ENCODE data around the gene FAM193B. TPM values are rescaled to one million over a fixed set of nuclear protein-coding genes. Genes with fewer than 3 reads are reported as not detected.

The FAM193B gene
- polyA plus RNA-seq, 2 of the 4 experiments (the other 2 are of a cell fraction) = 19.4 to 28.9 TPM

GRCh38 chr5:177514541-177514940, 39.8 kb downstream of the FAM193B start:
- Histone ChIP-seq H3K9me3 (no peaks in the 10 kb centered on the region), H3K4me2 (no peak overlapping the region), H3K27ac (no peak overlapping the region), H3K4me3 (no peak overlapping the region), H3K4me1 (peaks cover 19% of the 10 kb centered on the region)
- FAIRE-seq (no peak), ATAC-seq (no peak), DNase-seq (ENCODE audit: low read depth in 1 of 2, low spot score in 1 of 2) (no peak)
- WGBS (ENCODE audit: missing lambda C conversion rate) = 97% methylated on average over 6 of the region's 11 CpGs
- POLR2A ChIA-PET = no interaction called here
- CTCF ChIA-PET = interaction anchor here (0.9 to 2.5 kb wide), 3 partner anchors 11 to 23 kb away, joined by 4 to 23 read pairs (median 7); no protein-coding TSS in a partner anchor
- TF ChIP-seq EHMT2 (IDR thresholded peaks at IDR 0.05; ENCODE audit: low read depth) (no peak), EP300 (IDR thresholded peaks at IDR 0.05) (no peak), TP53 (CRISPR knock-in tag; IDR thresholded peaks at IDR 0.05) (no peak), NFE2L2 (conservative IDR thresholded peaks at IDR 0.05; ENCODE audit: low read length) (no peak), SMC3 (IDR thresholded peaks at IDR 0.05) (no peak)

GRCh38 chr5:177513500-177513899, 40.9 kb downstream of the FAM193B start:
- H3K9me3 ChIP-seq = no peaks in the 10 kb centered on the region
- WGBS (ENCODE audit: missing lambda C conversion rate) = 93% methylated on average over 15 of the region's 15 CpGs
- H3K4me3 ChIP-seq = no peak overlapping the region
- ATAC-seq (no peak), FAIRE-seq (no peak), DNase-seq (ENCODE audit: low read depth in 1 of 2, low spot score in 1 of 2) (no peak)
- H3K27ac ChIP-seq = no peak overlapping the region
- TF ChIP-seq ELK1 (IDR thresholded peaks at IDR 0.05; ENCODE audit: low read depth, low read length) (no peak), TFCP2L1 (CRISPR knock-in tag; IDR thresholded peaks at IDR 0.05) (no peak), HMGXB4 (CRISPR knock-in tag; IDR thresholded peaks at IDR 0.05; ENCODE audit: borderline replicate concordance) (no peak), MAZ (IDR thresholded peaks at IDR 0.05; ENCODE audit: borderline replicate concordance, low read depth, low read length) (no peak), SREBF2 (IDR thresholded peaks at IDR 0.05) (no peak), HOXB13 (CRISPR knock-in tag; IDR thresholded peaks at IDR 0.05; ENCODE audit: low read depth) (no peak), FOSB (CRISPR knock-in tag; IDR thresholded peaks at IDR 0.05) (no peak), USF2 (IDR thresholded peaks at IDR 0.05) (no peak), ESRRA (IDR thresholded peaks at IDR 0.05; ENCODE audit: borderline replicate concordance, low read length) (no peak), POLR2A (IDR thresholded peaks at IDR 0.05; ENCODE audit: low read length) (no peak), RNF2 (IDR thresholded peaks at IDR 0.05; ENCODE audit: borderline replicate concordance, low read depth) (no peak), ZFP36 (IDR thresholded peaks at IDR 0.05; ENCODE audit: borderline replicate concordance, partially characterized antibody) (no peak), CBX2 (IDR thresholded peaks at IDR 0.05; ENCODE audit: borderline replicate concordance, low read depth) (no peak), FOSL2 (IDR thresholded peaks at IDR 0.05) (no peak), FOSL2 (CRISPR knock-in tag; IDR thresholded peaks at IDR 0.05) (no peak), GATA3 (IDR thresholded peaks at IDR 0.05; ENCODE audit: borderline replicate concordance) (no peak), KDM5A (IDR thresholded peaks at IDR 0.05) (no peak), RCOR1 (IDR thresholded peaks at IDR 0.05; ENCODE audit: low read depth, low read length) (no peak), ZNF302 (CRISPR knock-in tag; IDR thresholded peaks at IDR 0.05) (no peak)
- no peak overlapping the region for H3K4me2 ChIP-seq
- ChIA-PET CTCF (interaction anchor here (2.3 to 2.5 kb wide), 2 partner anchors 10 to 12 kb away, joined by 7 to 23 read pairs; no protein-coding TSS in a partner anchor), POLR2A (no interaction called here)
- peaks cover 11% of the 10 kb centered on the region for H3K4me1 ChIP-seq

Measured in A549 (cell line).